Calu3 (cell line): Measurements from ENCODE around the gene TMEM9. TPM values are rescaled to one million over a fixed set of nuclear protein-coding genes. Genes with fewer than 3 reads are reported as not detected.

ENCODE experiments used
- BruUV-seq: library from RNA; stranded (reverse); fragments of 400-500 nt; replicated peaks from 2 replicates; lab custom pipeline; 2021; lab: Mats Ljungman, UMichigan
- CTCF ChIA-PET: fragments of 300-600 bp; sonication (Branson Sonifier 250); formaldehyde crosslinking; loops from one replicate; lab custom pipeline; 2022; ENCODE audit warnings: antibody characterized with exemption; lab: Charles Lee
- DNase-seq: peaks from one replicate; pipeline ENCODE4 v3.0.0; 2022
- H3K27ac Mint-ChIP-seq: one replicate; pipeline ENCODE4 v1.8.0; 2022; ENCODE audit warnings: mixed read lengths; ENCODE audit not compliant: unreplicated experiment
- H3K27me3 Mint-ChIP-seq: one replicate; pipeline ENCODE4 v1.8.0; 2022; ENCODE audit warnings: mixed read lengths; ENCODE audit not compliant: unreplicated experiment
- H3K36me3 Mint-ChIP-seq: one replicate; pipeline ENCODE4 v1.8.0; 2022; ENCODE audit warnings: mild to moderate bottlenecking, moderate library complexity, mixed read lengths; ENCODE audit not compliant: insufficient read depth, unreplicated experiment
- H3K4me1 Mint-ChIP-seq: one replicate; pipeline ENCODE4 v1.8.0; 2022; ENCODE audit warnings: mild to moderate bottlenecking, low read depth, mixed read lengths; ENCODE audit not compliant: unreplicated experiment
- H3K4me3 Mint-ChIP-seq: one replicate; pipeline ENCODE4 v1.8.0; 2022; ENCODE audit warnings: mild to moderate bottlenecking, low read depth, moderate library complexity, mixed read lengths; ENCODE audit not compliant: unreplicated experiment
- H3K9me3 Mint-ChIP-seq: one replicate; pipeline ENCODE4 v1.8.0; 2022; ENCODE audit warnings: low read depth, mixed read lengths; ENCODE audit not compliant: unreplicated experiment
- CTCF ChIP-seq: fragments of 200-600 bp; IDR thresholded peaks from one replicate; pipeline ENCODE4 v1.8.0; 2022; ENCODE audit warnings: antibody characterized with exemption; ENCODE audit not compliant: unreplicated experiment
- intact Hi-C: fragments of 100-400 bp; cut with micrococcal nuclease; formaldehyde crosslinking; loops from one replicate; pipeline ENCODE4 v1.10.0; 2022; ENCODE audit not compliant: unreplicated experiment
- total RNA-seq: library from RNA; stranded (reverse); gene quantifications from 2 replicates; pipeline ENCODE4 v1.2.3, GENCODE V29; 2022

TMEM9 gene
- total RNA-seq, 1 experiment from 2014 or later = 99.5 TPM

DNA sequence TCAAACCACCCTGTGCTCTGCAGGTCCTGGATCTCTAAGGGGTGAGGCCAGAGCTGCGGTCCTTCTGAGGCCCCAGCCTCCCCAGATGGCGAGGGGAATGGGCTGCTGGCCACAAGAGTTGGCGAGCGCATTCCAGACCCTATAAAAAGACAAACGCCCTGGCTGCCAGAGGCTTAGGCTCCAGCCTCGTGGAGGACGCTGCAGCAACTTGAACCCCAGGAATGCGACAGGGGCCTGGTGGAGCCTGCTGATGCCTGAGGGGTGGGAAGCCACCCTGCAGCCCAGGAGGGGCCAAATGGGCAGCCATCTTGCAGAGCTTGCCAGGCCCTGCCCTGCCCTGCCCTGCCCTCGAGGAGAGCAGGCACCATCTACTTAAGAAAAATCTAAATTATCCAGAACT, 50.6 kb downstream of the TMEM9 start:
- no peak overlapping the region for H3K4me3 Mint-ChIP-seq
- BruUV-seq = no TSS peak
- CTCF ChIA-PET = interaction anchor here (0.7 kb wide), 2 partner anchors 131 to 1461 kb away, joined by 3 to 4 read pairs; no protein-coding TSS in a partner anchor
- DNase-seq = no peak
- H3K4me1 Mint-ChIP-seq = no peaks in the 10 kb centered on the region
- no peaks in the 10 kb centered on the region for H3K36me3 Mint-ChIP-seq
- peaks cover 87% of the 10 kb centered on the region for H3K27me3 Mint-ChIP-seq
- intact Hi-C loops = no loop called here
- H3K9me3 Mint-ChIP-seq = no peaks in the 10 kb centered on the region
- no peak overlapping the region for H3K27ac Mint-ChIP-seq
- no peak for TF ChIP-seq CTCF

DNA sequence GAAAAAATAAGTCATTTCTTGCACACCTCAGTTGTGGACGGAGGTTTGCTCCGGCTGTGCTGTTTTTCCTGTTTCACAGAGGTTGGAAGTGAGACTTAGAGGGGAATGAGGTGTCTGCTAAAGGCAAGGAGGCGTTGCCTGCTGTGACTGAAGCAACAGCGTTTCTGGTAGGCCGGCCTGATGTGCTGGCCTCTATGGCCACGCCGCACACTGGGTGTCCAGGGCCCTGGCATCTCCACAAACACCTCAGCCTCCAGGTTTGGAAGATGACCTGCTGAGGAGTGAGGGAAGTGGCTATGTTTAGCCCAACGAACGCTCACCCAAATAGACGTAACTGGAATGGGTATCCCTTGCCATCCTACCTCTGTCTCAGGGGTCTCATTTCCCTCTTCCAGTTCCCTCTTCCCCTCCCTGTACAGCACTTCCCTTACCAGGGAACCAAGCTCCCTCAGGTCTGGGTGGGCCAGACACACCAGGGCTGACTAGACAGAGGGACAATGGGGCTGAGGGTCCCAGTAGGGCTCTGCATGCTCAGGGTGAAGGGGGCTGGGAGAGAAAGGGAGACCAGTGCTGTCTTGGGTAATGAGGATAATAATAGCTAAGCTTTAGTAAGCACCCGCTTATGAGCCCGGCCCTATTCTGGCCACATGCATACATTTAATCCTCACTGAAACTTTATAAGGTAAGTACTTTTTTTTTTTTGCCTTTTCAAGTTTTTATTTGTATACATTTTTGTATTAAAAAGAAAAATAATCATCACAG, 53.9 kb downstream of the TMEM9 start:
- no peak for DNase-seq
- TF ChIP-seq CTCF = no peak
- Mint-ChIP-seq H3K36me3 (no peaks in the 10 kb centered on the region), H3K9me3 (no peaks in the 10 kb centered on the region), H3K27me3 (peaks cover 90% of the 10 kb centered on the region), H3K27ac (no peak overlapping the region), H3K4me1 (no peaks in the 10 kb centered on the region), H3K4me3 (no peak overlapping the region)
- BruUV-seq = no TSS peak
- CTCF ChIA-PET = no interaction called here
- intact Hi-C loops = no loop called here

- BruUV-seq = no TSS peak
These were observed 55.1 kb downstream of the TMEM9 start for GRCh38 chr1:201098992-201099677.

More at GRCh38 chr1:201098992-201099677, 55.1 kb downstream of the TMEM9 start:
- Mint-ChIP-seq H3K9me3 (no peaks in the 10 kb centered on the region), H3K4me1 (no peaks in the 10 kb centered on the region), H3K27me3 (peaks cover 90% of the 10 kb centered on the region), H3K36me3 (no peaks in the 10 kb centered on the region), H3K27ac (no peak overlapping the region), H3K4me3 (no peak overlapping the region)
- CTCF ChIA-PET = interaction anchor here (0.8 to 1.1 kb wide), 2 partner anchors 13 to 19 kb away, joined by 3 to 5 read pairs; no protein-coding TSS in a partner anchor
- intact Hi-C loops = no loop called here
- TF ChIP-seq CTCF = no peak
- DNase-seq = no peak
